Measurements from ENCODE around the gene SYPL1.

The SYPL1 gene

DNA sequence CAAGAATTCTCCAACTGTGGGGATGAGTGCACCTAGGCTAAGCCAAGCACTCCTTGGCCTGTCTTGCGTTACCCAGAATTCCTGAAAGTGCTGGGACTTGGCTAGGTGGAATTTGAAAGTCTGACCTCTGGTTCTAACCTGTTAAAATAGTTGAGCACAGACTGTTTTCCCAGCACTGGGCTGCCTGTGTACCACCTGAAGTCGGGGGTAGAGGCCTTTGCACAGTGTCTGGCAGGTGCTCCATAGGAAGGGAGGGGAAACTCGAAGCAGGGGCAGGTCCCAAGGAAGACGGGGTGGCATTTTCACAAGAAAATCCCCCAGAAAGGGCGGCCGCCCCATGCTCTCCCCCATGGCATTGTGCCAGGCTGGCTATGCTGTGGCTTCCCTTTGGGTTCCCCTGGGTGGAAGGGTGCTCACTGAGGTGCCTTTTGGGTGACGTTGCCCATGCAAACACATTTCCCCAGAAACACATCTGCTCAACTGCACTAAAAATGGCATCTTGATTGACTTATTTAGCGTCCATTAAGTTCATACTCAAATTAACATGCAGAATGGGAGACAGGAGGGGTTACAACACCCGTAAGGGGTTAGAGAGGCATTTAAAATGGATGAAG is 62.9 kb downstream of the SYPL1 start:
- Histone ChIP-seq H3K36me3 (ENCODE audit: insufficient read depth, low read length) (no peaks in the 10 kb centered on the region), H3K9me3 (ENCODE audit: insufficient read depth, low read length, severe bottlenecking) (peaks cover 3% of the 10 kb centered on the region), H3K9ac (ENCODE audit: low read depth, low read length) (no peak overlapping the region), H2AFZ (ENCODE audit: low read depth, low read length) (no peak overlapping the region), H3K27me3 (ENCODE audit: insufficient read depth, low read length, poor library complexity) (peaks cover 58% of the 10 kb centered on the region), H3K27ac (ENCODE audit: low read length) (no peak overlapping the region), H4K20me1 (ENCODE audit: insufficient read depth, low read length) (no peaks in the 10 kb centered on the region), H3K4me2 (ENCODE audit: insufficient read depth, low read length) (no peak overlapping the region), H3K4me3 (ENCODE audit: low read depth in 1 of 2, low read length in 2 of 2) (no peak overlapping the region), H3K79me2 (ENCODE audit: insufficient read depth, low read length) (no peaks in the 10 kb centered on the region), H3K4me1 (ENCODE audit: insufficient read depth, low read length) (no peaks in the 10 kb centered on the region)
- TF ChIP-seq EZH2 (IDR thresholded peaks at IDR 0.05; ENCODE audit: borderline replicate concordance, low read depth, low read length, severe bottlenecking) (no peak), CTCF (IDR thresholded peaks at IDR 0.05; ENCODE audit: borderline replicate concordance, extremely low read depth, low read length, poor library complexity, severe bottlenecking) (no peak)
- no peak for DNase-seq
- ATAC-seq (ENCODE audit: insufficient read depth, low read depth), result no peak

- DNase-seq, result no peak
- no peaks in the 10 kb centered on the region for H3K4me1 ChIP-seq (ENCODE audit: insufficient read depth, low read length)
- no peak overlapping the region for H3K4me3 ChIP-seq (ENCODE audit: low read depth in 1 of 2, low read length in 2 of 2)
- no peaks in the 10 kb centered on the region for H3K36me3 ChIP-seq (ENCODE audit: insufficient read depth, low read length)
- no peaks in the 10 kb centered on the region for H4K20me1 ChIP-seq (ENCODE audit: insufficient read depth, low read length)
- H3K9ac ChIP-seq (ENCODE audit: low read depth, low read length), result no peak overlapping the region
- ATAC-seq (ENCODE audit: insufficient read depth, low read depth), result no peak
- TF ChIP-seq EZH2 (IDR thresholded peaks at IDR 0.05; ENCODE audit: borderline replicate concordance, low read depth, low read length, severe bottlenecking) (no peak), CTCF (IDR thresholded peaks at IDR 0.05; ENCODE audit: borderline replicate concordance, extremely low read depth, low read length, poor library complexity, severe bottlenecking) (no peak)
- no peak overlapping the region for H3K27ac ChIP-seq (ENCODE audit: low read length)
- H3K4me2 ChIP-seq (ENCODE audit: insufficient read depth, low read length), result no peak overlapping the region
- H2AFZ ChIP-seq (ENCODE audit: low read depth, low read length), result no peak overlapping the region
- no peaks in the 10 kb centered on the region for H3K79me2 ChIP-seq (ENCODE audit: insufficient read depth, low read length)
- peaks cover 59% of the 10 kb centered on the region for H3K27me3 ChIP-seq (ENCODE audit: insufficient read depth, low read length, poor library complexity)
- peaks cover 3% of the 10 kb centered on the region for H3K9me3 ChIP-seq (ENCODE audit: insufficient read depth, low read length, severe bottlenecking)
Measured at GRCh38 chr7:106048706-106049020, 63.4 kb downstream of the SYPL1 start.

DNA sequence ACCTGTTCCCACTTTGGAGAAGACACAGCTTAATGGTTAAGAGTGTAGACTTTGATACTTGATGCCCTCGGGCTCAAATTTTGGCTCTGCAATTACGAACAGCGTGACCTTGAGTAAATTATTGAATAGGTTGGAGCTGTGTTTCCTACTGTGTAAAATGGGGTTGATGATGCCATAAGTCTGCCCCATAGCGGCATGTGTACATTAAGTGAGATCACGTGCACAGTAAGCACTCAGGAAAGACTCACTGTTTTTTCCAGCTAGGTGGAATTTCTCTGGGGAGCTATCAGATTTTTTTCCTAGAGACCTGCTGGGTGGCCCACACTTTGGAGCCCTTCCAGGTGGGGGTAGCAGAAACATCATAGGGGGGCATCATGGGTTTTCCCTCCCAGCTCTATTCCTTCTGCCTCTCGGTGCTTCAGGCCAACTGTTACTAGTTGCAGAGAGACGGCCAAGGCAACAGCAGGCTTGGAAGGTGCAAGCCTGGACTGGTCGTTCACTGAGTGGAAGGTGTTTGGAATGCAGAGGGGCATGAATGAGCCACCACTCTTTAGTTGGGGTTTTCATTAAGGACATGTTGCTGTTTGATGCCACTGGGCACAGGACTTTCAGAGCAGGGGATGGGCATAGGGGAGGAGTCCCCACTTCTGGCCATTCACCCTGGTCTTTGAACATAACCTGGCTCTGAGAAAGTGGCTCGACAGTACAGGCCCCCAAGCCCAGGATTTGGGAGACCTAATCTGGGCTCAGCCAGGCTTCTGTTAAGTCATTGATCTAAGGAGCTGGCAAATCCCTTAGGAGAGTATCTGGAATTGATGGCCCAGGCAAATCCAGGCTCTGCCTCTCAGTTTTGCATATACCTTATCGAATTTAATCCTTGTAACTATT is 64.0 kb downstream of the SYPL1 start:
- Histone ChIP-seq H3K9me3 (ENCODE audit: insufficient read depth, low read length, severe bottlenecking) (peaks cover 3% of the 10 kb centered on the region), H4K20me1 (ENCODE audit: insufficient read depth, low read length) (no peaks in the 10 kb centered on the region), H3K4me1 (ENCODE audit: insufficient read depth, low read length) (no peaks in the 10 kb centered on the region), H3K79me2 (ENCODE audit: insufficient read depth, low read length) (no peaks in the 10 kb centered on the region), H3K27ac (ENCODE audit: low read length) (no peak overlapping the region), H2AFZ (ENCODE audit: low read depth, low read length) (no peak overlapping the region), H3K27me3 (ENCODE audit: insufficient read depth, low read length, poor library complexity) (peaks cover 57% of the 10 kb centered on the region), H3K4me3 (ENCODE audit: low read depth in 1 of 2, low read length in 2 of 2) (no peak overlapping the region), H3K9ac (ENCODE audit: low read depth, low read length) (no peak overlapping the region), H3K36me3 (ENCODE audit: insufficient read depth, low read length) (no peaks in the 10 kb centered on the region), H3K4me2 (ENCODE audit: insufficient read depth, low read length) (no peak overlapping the region)
- ATAC-seq (ENCODE audit: insufficient read depth, low read depth), result no peak
- TF ChIP-seq EZH2 (IDR thresholded peaks at IDR 0.05; ENCODE audit: borderline replicate concordance, low read depth, low read length, severe bottlenecking), result no peak
- TF ChIP-seq CTCF (IDR thresholded peaks at IDR 0.05; ENCODE audit: borderline replicate concordance, extremely low read depth, low read length, poor library complexity, severe bottlenecking), result no peak
- DNase-seq, result no peak
